Epithelial cell of esophagus (primary cell): ENCODE measurements around the gene CPNE1.

Source experiments
- DNase-seq: peaks from one replicate; pipeline ENCODE4 v3.0.0; 2010; ENCODE audit warnings: low read depth
- H3K4me3 ChIP-seq: 2 replicates; pipeline ENCODE4 v1.5.1; 2011; ENCODE audit warnings: mild to moderate bottlenecking, low read length, control low read depth
- TF ChIP-seq, protein P1 (sequence below): IDR thresholded peaks from 2 replicates; pipeline ENCODE4 v1.5.1; 2011; ENCODE audit warnings: low read depth, mild to moderate bottlenecking, low read length, control low read depth, inconsistent platforms; ENCODE audit not compliant: insufficient read depth; ENCODE audit errors: missing control alignments

The CPNE1 gene

DNA sequence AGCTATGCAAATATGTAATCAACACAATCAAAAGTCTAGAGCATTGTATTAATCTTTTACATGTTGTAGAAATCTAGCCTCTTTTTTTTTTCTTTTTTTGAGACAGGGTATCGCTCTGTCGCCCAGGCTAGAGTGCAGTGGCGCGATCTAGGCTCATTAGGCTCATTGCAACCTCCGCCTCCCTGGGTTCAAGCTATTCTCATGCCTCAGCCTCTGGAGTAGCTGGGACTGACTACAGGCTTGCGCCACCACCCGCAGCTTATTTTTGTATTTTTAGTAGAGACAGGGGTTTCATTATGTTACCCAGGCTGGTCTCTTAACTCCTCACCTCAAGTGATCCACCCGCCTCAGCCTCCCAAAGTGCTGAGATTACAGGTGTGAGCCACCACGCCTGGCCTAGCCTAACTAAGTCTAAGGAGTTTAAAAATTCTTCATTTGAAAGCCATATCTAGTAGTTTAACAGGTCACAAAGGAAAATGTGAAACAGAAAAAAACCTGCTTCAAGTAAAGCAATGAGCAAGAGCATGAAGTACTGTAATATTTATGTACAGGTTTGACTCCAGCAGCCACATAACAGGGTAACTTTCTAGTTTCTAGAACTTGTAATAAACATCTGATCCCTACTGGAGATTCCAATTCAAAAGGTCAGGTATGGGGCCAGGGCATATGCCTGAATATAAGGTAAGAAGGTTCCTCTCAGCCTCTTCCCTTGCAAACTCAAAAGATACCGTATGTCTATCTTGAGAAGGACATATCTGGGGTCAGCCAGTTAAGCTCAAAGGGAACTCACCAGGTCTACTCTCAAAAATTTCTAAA, 4.4 kb downstream of the CPNE1 start:
- H3K4me3 ChIP-seq = no peak overlapping the region
- TF ChIP-seq, protein P1, sequence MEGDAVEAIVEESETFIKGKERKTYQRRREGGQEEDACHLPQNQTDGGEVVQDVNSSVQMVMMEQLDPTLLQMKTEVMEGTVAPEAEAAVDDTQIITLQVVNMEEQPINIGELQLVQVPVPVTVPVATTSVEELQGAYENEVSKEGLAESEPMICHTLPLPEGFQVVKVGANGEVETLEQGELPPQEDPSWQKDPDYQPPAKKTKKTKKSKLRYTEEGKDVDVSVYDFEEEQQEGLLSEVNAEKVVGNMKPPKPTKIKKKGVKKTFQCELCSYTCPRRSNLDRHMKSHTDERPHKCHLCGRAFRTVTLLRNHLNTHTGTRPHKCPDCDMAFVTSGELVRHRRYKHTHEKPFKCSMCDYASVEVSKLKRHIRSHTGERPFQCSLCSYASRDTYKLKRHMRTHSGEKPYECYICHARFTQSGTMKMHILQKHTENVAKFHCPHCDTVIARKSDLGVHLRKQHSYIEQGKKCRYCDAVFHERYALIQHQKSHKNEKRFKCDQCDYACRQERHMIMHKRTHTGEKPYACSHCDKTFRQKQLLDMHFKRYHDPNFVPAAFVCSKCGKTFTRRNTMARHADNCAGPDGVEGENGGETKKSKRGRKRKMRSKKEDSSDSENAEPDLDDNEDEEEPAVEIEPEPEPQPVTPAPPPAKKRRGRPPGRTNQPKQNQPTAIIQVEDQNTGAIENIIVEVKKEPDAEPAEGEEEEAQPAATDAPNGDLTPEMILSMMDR = no peak

DNA sequence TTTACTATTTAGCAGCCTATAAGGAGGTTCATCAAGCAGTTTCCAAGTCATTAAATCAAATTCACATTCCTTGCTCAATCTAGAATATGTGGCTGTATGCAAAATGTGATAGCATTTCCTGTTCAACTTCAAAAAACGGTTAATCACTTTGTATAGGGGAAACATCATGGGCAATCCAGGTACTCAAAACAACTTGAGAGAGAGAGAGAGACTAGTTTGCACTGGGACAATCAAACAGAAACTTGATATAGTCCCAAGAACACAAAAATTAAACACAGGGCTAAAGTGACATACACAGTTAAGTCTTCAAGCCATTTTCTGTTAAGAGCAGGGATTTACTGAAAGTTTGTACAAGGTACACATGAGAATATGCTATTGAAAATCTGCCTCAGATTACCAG, 7.4 kb downstream of the CPNE1 start:
- TF ChIP-seq, protein P1 = no peak
- no peak for DNase-seq
- H3K4me3 ChIP-seq = no peak overlapping the region

More for the DNA sequence above, 4.4 kb downstream of the CPNE1 start:
- no peak for DNase-seq

DNA sequence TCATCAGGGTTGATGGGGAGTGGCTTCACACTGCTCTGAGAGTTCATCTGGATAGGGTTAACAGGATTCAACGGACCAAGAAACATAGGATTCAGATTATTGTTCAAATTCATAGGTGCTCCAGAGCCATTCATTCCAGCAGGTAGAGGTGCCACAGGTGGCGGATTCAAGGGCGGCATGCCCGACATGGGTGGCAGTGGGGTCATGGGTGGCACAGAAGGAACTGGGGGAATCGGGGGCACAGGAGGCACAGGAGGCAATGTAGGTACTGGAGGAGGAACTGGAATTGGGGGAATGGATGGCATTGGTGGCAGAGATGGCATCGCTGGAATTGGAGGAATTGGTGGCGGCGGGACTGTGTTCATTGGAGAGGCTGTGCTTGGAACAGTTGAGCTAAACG, 10.3 kb downstream of the CPNE1 start:
- no peak for DNase-seq
- no peak overlapping the region for H3K4me3 ChIP-seq
- TF ChIP-seq, protein P1 = no peak

DNA sequence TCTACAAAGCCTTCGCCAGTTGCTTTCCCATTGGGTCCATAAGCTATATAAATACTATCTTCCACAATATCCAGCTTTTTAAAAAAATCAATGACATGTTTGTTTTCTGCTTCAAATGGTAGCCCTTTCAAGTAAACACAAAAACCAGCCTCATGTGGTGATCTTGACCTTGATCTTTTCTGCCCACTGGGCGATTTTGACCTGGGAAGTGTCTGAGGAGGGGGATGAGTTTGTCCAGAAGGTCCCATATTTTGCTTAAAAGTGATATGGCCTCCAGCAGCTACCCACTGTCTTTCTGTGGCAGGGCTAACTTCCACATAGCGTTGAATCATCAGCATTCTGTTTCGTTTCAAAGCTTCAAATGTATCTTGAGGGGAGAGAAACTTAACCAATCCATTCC, 10.8 kb downstream of the CPNE1 start:
- TF ChIP-seq, protein P1 = no peak
- no peak overlapping the region for H3K4me3 ChIP-seq
- DNase-seq = no peak

DNA sequence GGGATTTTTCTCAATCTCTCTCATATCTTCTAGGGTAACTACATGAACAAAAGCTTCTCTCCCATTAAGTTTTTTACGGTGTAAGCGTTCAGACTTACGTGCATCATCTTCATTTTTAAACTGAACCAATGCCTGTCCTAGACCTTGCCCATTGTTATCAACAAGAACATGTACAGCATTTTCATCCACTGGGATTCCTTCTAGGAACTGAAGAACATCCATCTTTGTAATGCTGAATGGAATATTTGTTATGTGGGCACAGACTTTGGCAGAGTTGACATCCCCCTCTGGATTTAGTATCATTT, 11.3 kb downstream of the CPNE1 start:
- DNase-seq = no peak
- TF ChIP-seq, protein P1 = no peak
- no peak overlapping the region for H3K4me3 ChIP-seq

DNA sequence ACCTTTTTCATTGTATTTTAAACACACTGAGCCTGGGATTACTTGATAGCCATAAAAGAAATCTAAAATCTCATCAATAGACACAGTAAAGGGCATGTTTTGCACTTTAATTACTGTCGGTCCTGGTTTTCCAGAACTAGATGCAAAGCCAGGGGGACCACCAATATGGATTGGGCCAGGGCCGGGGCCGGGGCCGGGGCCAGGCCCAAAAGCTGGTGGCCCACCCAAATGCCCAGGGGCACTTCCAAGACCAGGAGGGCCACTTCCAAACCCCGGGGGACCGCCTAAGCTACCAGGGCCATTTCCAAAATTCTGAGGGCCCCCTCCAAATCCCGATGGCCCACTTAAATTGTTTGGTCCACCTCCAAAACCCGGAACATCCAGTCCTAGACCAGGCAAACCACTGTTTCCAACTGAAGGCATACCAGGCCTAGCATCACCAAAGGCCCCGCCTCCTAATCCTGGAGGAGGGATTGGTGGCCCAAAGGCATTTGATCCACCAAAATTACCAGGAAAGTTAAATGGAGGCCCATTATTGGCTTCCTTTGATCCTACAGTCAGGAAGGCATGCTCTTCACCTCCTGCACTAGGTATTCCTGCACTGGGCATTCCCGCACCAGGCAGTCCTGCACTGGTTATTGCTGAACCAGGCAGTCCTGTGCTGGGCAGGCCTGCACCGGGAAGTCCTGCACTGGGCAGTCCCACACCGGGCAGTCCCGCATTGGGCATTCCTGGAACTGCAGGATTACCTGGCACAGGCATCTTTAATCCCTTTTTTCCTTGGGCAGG, 11.9 kb downstream of the CPNE1 start:
- TF ChIP-seq, protein P1 = no peak
- no peak for DNase-seq
- H3K4me3 ChIP-seq = no peak overlapping the region
